Measurements from ENCODE around the gene CCT6A. TPM values are rescaled to one million over a fixed set of nuclear protein-coding genes. Genes with fewer than 3 reads are reported as not detected.
"Not testable (repeated sequence)": the region's sequence is repeated elsewhere in the genome, so short reads cannot be mapped to it uniquely, and the experiment has no call there.

CCT6A gene
- total RNA-seq, 2 donors from 2014 or later: 173 to 236 TPM

- no peak for ATAC-seq
These were observed 30.2 kb downstream of the CCT6A start for GRCh38 chr7:56081626-56082340.

DNA sequence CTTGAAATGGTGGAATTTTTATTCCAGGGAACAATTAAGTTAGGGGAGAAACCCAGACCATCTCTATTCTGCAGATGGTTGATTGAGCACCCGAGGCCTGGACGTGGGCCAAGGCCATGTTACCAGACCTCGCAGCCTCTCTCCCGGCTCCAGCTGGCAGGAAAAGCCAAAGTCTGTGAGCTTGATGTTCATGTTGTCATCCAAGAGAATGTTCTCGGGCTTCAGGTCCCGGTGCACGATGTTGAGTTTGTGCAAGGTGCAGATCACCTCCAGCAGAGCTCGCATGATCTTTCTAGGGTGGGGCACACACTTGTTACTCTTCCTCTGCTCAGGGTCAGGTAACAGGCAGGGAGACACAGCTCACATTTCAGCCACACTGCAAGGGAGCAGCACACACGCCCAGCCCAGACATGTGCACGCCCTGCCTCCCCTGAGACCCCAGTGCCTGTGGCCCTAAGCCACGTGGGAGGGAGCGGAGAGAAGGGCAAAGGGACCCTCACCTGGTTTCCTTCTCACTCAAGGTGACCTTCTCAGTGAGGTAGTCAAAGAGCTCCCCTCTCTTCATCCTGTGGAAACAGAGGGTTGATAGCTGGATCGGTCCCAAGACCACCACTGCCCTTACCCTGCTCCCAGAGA, 31.7 kb downstream of the CCT6A start:
- DNase-seq (ENCODE audit: low spot score in 2 of 2): no peak
- no peak for ATAC-seq
- H3K36me3 Mint-ChIP-seq: peaks cover 0 to 5% of the 10 kb centered on the region in 2 donors
- no peaks in the 10 kb centered on the region for H3K9me3 Mint-ChIP-seq
- H3K27ac Mint-ChIP-seq: peak overlapping the region; percentile 13 to 36

More at GRCh38 chr7:56081626-56082340, 30.2 kb downstream of the CCT6A start:
- peak overlapping the region in 1 of 2 donors; percentile 67 for H3K27ac Mint-ChIP-seq
- peaks cover 0 to 5% of the 10 kb centered on the region in 2 donors for H3K36me3 Mint-ChIP-seq
- DNase-seq (ENCODE audit: low spot score in 2 of 2): no peak
- H3K9me3 Mint-ChIP-seq: no peaks in the 10 kb centered on the region

DNA sequence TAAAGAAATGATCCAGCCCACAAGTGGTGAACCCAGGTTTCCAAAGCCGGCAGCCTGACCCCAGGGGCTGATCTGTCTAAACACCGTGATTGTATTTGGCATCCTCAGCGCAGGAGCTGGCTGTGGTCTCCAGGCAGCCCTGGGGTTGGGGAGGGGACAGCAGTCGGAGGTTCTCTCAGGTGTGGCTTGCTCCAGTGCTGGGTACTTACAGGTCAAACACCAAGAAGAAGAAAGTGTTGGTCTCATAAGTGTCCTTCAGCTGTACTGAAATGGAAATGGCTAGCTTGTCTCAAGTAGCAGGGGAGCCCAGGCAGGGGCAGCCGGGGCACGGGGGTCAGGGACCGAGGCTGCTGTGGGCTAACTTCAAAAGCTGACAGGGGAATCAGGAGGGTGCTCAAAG, 35.2 kb downstream of the CCT6A start:
- Mint-ChIP-seq H3K27ac (peak overlapping the region in 1 of 2 donors; percentile 36), H3K9me3 (no peaks in the 10 kb centered on the region), H3K36me3 (no peaks in the 10 kb centered on the region)
- DNase-seq (ENCODE audit: low spot score in 2 of 2): no peak
- ATAC-seq: no peak

DNA sequence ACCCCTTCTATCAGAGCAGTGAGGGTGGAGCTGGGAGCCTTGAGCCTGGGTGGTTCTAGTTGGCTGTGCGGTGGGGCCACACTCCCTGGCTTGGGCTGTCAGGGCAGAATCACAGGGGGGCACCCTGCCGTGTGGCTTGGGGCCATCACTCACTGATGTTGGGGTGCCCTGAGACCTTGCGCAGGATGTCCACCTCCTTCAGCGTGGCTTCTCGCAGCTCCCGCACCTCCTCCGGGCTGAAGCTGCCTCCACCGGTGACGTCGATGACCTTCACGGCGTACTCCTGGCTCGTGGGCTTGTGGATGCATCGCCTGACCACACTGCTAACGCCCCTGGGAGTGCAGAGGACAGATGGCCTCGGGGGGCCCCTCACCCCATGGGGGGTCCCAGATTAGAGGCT, 35.9 kb downstream of the CCT6A start:
- Mint-ChIP-seq H3K9me3 (no peaks in the 10 kb centered on the region), H3K27ac (no peak overlapping the region), H3K36me3 (no peaks in the 10 kb centered on the region)
- ATAC-seq (no peak), DNase-seq (ENCODE audit: low spot score in 2 of 2) (no peak)

- DNase-seq (ENCODE audit: low spot score in 2 of 2) (no peak), ATAC-seq (peak in 1 of 2 donors; percentile 16)
- Mint-ChIP-seq H3K36me3 (no peaks in the 10 kb centered on the region), H3K27ac (no peak overlapping the region), H3K9me3 (no peaks in the 10 kb centered on the region)
These were observed 40.0 kb downstream of the CCT6A start for GRCh38 chr7:56091591-56091990.

- not testable (repeated sequence) for ATAC-seq; H3K9me3 Mint-ChIP-seq; H3K27ac Mint-ChIP-seq; H3K36me3 Mint-ChIP-seq; DNase-seq (ENCODE audit: low spot score in 2 of 2)
These were observed 40.8 kb downstream of the CCT6A start for GRCh38 chr7:56092388-56092787.

DNA sequence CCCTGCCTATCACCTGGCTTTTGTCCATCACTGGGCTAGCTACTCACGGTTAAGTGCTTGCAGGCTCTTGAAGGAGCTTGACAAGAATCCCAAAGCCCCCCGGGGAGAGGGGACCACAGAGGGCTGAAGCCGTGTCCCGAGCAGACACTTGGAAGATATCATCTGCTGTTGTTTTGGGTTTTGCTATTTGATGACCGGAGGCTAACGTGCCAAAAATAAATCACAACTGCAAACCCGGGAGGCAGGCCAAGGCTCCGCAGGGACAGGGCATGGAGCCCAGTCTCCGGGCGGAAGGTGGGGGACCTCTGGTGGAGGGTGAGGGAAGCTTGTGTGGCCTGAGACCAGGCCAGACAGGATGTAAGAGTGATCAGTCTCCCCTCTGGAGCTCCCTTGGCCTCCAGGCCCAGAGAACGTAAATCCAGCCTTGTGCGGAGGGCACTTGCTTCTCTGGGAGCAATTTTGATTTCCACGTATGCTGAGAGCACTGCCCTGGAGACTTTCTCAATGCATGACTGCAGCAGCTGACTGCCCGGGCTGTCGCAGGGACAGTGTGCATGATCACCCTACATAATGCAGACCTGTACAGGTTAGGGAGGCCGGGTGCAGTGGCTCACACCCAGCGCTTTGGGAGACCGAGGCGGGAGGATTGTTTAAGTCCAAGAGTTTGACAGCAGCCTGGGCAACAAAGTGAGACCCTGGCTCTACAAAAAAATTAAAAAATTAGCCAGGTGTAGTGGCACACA, 41.4 kb downstream of the CCT6A start, which contains the start of gene PHKG1:
Gene PHKG1, minus strand, starts transcription at position 164 of the 743 bp plus-strand sequence. CDS start 4,011 bp downstream, outside the sequence.
- DNase-seq (ENCODE audit: low spot score in 2 of 2): no peak
- H3K27ac Mint-ChIP-seq: no peak within 1 kb of the TSS
- H3K36me3 Mint-ChIP-seq: no peaks in the 10 kb centered on the region
- ATAC-seq: peak; percentile 21 to 33
- H3K9me3 Mint-ChIP-seq: no peaks in the 10 kb centered on the region

GRCh38 chr7:56097700-56098099, 46.1 kb downstream of the CCT6A start:
- Mint-ChIP-seq H3K36me3 (peaks cover 9 to 11% of the 10 kb centered on the region in 2 donors), H3K27ac (no peak overlapping the region), H3K9me3 (no peaks in the 10 kb centered on the region)
- DNase-seq (ENCODE audit: low spot score in 2 of 2) (no peak), ATAC-seq (peak in 1 of 2 donors; percentile 32)

- H3K9me3 Mint-ChIP-seq; DNase-seq (ENCODE audit: low spot score in 2 of 2); ATAC-seq: not testable (repeated sequence)
- Mint-ChIP-seq H3K27ac (peak overlapping the region in 1 of 2 donors; percentile 44), H3K36me3 (peaks cover 9 to 11% of the 10 kb centered on the region in 2 donors)
These were observed 46.8 kb downstream of the CCT6A start for GRCh38 chr7:56098187-56099008.

DNA sequence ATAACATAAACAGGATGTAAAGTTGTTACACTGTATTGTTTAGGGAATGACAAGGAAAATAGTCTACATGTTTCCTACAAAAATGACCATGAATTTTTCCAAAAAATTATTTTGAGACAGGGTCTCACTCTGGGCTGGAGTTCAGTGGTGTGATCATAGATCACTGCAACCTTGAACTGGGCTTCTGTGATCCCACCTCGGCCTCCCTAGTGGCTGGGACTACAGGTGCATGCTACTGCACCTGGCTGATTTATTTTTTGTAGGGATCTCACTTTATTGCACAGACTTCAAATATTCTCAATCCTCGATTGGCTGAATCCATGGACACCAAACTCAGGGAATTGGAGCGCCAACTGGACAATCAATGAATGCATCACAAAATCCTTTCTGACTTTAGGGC, 48.1 kb downstream of the CCT6A start:
- H3K36me3 Mint-ChIP-seq: peaks cover 17 to 20% of the 10 kb centered on the region in 2 donors
- no peaks in the 10 kb centered on the region for H3K9me3 Mint-ChIP-seq
- ATAC-seq (no peak), DNase-seq (ENCODE audit: low spot score in 2 of 2) (no peak)
- H3K27ac Mint-ChIP-seq: no peak overlapping the region

DNA sequence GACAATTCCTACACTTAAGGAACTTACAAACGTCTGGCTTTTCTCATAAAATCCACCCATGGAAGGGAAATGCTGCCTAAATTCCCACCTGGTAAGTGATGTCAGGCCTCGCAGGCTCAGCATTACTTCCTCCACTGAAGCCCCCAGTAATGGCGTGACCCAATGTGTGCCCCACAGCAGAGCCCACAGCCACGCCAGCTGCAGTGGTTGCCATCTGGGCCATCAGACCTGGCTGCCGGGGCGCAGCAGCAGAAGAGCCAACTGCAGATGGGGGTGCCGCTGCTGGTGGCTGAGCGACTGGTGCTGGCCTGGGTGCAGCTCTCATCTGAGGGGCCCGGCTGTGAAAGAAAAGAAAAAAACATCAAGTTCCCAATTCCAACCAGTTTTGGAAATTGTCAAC, 52.6 kb downstream of the CCT6A start:
- not testable (repeated sequence) for H3K27ac Mint-ChIP-seq; H3K9me3 Mint-ChIP-seq; DNase-seq (ENCODE audit: low spot score in 2 of 2); ATAC-seq
- H3K36me3 Mint-ChIP-seq: peaks cover 36 to 53% of the 10 kb centered on the region in 2 donors

- ATAC-seq (no peak), DNase-seq (ENCODE audit: low spot score in 2 of 2) (no peak)
- peak overlapping the region; percentile 98 to 99 for H3K27ac Mint-ChIP-seq
- H3K9me3 Mint-ChIP-seq: no peaks in the 10 kb centered on the region
- peaks cover 36 to 51% of the 10 kb centered on the region in 2 donors for H3K36me3 Mint-ChIP-seq
These were observed 53.9 kb downstream of the CCT6A start for GRCh38 chr7:56105508-56105907.

- ATAC-seq: peak; percentile 98 to 99
- H3K9me3 Mint-ChIP-seq: no peaks in the 10 kb centered on the region
- H3K27ac Mint-ChIP-seq: peak within 1 kb of the TSS; percentile 98 to 99
- DNase-seq (ENCODE audit: low spot score in 2 of 2): peak; percentile 86 to 95
- peaks cover 27 to 43% of the 10 kb centered on the region in 2 donors for H3K36me3 Mint-ChIP-seq
These were observed 54.8 kb downstream of the CCT6A start, which contains the start of gene CHCHD2 for GRCh38 chr7:56106108-56107073. TSS of gene CHCHD2 (minus strand) at chr7:56106476. CDS start at chr7:56106413, 63 bp downstream.

DNA sequence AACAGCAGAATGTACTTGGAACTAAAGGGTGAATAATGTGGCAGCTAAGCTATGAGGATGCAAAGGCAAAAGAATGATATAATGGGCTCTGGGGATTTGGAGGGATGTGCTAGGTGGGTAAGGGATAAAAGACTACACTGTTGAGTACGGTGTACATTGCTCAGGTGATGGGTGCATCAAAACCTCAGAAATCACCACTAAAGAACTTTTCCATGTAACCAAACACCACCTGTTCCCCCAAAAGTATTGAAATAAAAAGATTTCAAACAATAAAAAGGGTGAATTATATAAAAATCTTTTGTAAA, 56.3 kb downstream of the CCT6A start:
- peaks cover 27 to 42% of the 10 kb centered on the region in 2 donors for H3K36me3 Mint-ChIP-seq
- H3K27ac Mint-ChIP-seq: peak overlapping the region; percentile 98 to 99
- no peaks in the 10 kb centered on the region for H3K9me3 Mint-ChIP-seq
- ATAC-seq (no peak), DNase-seq (ENCODE audit: low spot score in 2 of 2) (no peak)

DNA sequence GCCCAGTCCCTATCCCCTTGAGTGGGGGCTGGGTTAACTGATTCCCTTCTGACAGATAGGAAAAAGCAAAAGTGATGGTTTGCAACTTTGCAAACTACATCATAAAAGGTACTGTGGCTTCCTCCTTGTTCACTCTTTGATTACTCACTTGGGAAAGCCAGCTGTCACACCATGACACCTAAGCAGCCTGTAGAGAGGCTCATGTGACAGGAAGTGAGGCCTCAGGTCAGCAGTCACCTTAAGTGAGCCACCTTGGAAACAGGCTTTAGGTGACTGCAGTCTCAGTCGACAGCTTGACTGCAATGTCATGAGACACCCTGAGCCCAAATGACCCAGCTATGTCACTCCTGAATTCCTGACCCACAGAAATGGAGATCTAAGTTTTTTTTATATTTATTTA, 59.0 kb downstream of the CCT6A start:
- peak; percentile 25 to 35 for ATAC-seq

More for the DNA sequence above, 59.0 kb downstream of the CCT6A start:
- Mint-ChIP-seq H3K9me3 (no peaks in the 10 kb centered on the region), H3K36me3 (peaks cover 19 to 23% of the 10 kb centered on the region in 2 donors), H3K27ac (no peak overlapping the region)
- peak in 1 of 2 donors; percentile 42 for DNase-seq (ENCODE audit: low spot score in 2 of 2)
